ENCODE results near the gene REXO5.
"Not testable (repeated sequence)": the region's sequence is repeated elsewhere in the genome, so short reads cannot be mapped to it uniquely, and the experiment has no call there.

The REXO5 gene

DNA sequence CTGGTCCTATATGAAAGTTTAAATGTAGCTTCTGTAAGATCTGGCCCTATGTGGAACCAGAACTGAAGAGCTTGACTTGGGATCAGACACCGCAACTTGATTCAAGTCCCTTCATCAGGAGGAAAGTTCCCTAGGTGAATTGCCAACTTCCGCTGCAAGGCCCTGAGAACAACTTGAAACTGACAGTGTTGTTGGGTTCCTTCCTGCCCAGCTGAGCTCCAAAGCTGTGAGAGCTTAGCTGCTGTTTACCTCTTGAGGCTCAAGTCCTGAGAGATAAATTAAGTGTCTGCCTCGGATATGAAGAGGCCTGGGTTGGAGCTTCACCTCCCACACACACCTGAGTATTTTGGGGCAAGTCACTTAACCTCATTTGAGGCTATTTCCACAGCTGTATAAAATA, 44.7 kb downstream of the REXO5 start:
- DNase-seq (ENCODE audit: low spot score) = no peak

DNA sequence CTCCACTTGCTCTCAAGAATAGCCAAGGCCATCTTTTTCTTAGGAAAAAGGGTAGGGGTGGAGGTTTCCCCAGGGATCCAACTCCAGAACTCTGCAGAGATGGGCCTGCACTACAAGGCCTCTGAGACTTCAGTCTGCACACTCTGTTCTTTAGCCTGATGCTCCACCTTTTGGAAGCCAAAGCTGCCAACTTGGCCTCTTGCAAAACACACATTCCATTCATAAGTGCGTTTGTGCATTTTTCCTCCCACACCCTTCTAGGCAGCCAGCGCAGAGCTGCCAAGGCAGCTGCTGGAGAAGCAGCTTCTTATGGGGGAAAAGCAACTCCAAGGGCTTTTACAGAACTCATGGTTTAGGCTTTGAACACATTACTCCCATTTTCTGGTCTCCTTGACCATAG, 45.3 kb downstream of the REXO5 start:
- peak; percentile 75 for DNase-seq (ENCODE audit: low spot score)

DNA sequence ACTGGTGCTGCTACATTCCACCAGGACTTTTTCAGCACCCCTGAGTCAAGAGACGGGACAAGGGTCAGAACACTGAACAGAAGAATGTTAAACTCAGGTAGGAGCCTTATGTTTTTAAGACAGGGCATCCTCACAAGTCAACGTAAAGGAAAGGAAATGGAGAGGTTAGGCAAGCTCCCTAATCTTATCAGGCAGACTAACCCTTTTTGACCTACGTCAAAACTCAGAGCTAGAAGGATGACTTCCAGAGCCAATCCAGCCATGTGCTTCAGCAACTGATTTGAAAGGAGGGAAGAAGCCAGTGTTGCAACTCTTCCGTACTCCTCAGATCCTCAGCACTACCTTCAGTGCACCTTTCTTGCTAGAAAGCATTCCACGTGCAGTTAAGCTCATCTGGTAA, 46.8 kb downstream of the REXO5 start:
- no peak for DNase-seq (ENCODE audit: low spot score)

DNA sequence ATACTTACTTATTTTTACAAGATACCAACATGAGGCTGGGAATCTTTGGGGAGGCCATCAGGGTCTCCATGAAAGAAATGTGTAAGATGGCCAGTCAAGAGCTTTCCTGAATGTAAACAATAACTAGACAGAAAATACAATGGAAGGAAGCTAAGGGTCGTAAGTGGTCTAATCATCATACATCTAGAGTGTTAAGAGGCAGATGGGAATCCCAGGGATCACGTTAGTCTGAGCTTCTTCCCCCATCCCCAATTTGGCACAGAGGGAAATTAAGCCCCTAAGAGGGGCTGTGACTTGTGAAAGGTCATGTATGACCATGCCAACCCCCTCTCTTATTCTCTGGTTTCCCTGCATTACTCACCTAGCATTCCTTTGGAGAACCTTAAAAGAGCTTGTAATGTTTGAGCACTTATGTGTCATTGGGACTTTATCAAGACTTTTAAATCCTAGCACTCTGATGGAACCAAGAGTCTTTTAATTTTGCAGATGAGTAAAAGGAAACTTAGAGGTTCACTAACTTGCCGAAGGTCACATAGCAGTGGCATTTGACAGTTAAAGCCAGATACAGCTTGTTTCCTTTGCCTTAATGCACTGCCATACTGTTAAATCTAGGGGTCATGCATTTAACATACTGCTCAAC, 47.8 kb downstream of the REXO5 start:
- DNase-seq (ENCODE audit: low spot score) = no peak

DNA sequence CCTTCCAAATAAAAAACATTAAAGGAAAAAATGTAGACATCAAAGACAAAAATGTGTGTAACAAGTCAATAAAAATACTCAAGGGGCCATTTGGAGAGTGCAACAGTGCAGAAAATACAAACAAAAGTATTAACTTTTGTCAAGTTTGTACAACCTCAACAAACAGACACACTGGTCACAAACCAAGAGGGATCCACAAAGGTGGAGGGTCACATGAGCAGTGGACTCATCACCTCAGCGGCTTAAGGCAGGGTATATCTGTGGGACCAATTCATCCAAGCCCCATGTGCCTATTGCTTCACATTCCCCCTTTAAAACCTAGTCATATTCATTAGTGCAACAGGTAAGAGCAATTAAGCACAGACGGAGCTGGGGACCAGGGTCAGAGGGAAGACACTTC, 48.6 kb downstream of the REXO5 start:
- no peak for DNase-seq (ENCODE audit: low spot score)

DNA sequence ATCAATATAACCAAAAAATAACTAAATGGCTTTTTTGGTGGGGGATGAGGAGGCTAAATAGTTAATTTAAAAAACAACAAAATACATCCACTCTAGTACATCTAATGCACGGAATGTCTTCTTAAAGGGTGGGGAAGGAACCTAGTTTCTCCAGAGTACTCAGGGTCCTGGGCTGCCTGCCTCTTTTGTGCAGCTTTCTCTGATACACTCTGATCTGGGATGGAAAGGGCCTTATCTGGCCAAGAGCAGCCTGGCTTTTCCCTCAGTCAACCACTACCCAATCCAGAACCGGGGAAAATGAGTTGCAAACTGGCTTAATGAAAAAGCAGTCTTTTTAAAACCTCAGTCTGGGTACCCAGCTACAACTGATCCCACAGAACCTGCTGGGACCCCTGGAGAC, 51.0 kb downstream of the REXO5 start:
- no peak for DNase-seq (ENCODE audit: low spot score)

DNA sequence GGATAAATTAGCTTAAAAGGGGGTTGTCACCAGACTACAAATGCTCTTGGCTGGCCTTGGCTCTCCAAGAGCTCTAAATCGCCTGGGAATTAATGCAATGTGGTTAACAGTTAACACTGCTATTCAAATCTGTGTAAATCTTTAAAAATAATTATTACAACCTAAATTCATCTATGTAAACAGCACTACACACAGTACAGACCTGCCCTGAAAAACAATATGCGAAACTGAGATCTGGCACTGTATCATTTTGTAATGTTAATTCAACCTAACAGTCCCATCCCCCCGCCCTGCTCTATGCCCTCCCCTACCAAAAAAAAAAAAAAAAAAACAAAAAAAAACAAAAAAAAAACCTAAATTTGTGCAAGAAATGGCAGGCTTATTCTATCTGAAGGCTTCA, 52.9 kb downstream of the REXO5 start:
- DNase-seq (ENCODE audit: low spot score) = no peak

DNA sequence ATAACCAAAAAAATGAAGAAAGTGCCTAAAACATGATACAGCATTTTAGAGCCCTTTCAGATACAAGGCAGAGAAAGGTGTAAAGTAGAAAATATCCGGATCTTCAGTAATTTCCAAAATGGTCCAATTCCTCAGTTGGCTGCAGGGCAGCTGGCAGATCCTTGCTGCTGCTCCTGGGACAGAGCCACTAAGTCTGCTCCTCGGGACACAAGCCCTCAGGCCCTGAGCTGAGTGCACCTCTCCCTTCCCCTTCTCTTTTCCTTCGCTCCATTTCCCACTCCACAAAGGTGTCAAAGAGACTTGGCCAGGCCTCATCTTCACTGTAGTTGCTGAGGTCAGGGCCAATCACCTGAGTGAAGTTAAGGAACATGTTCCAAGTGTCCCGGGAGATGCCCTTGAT, 53.4 kb downstream of the REXO5 start:
- DNase-seq (ENCODE audit: low spot score) = no peak

DNA sequence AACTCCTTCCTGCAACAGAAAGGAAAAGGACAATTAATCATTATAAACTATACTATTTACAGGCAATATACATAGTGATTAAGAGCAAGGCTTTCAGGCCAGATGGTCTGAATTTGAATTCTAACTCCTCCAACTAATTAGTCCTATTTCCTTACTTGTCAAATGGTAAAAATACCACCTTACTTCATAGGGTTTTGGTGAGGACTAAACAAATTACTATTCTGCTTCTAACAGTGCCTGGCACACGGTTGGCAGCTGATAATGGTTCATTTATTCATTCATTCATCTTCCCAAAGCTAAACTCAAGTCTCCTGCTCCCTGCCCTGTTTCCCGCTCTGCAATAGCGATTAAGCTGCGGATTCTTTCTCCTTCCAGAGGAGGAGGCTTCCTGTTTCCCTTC, 54.0 kb downstream of the REXO5 start:
- no peak for DNase-seq (ENCODE audit: low spot score)

DNA sequence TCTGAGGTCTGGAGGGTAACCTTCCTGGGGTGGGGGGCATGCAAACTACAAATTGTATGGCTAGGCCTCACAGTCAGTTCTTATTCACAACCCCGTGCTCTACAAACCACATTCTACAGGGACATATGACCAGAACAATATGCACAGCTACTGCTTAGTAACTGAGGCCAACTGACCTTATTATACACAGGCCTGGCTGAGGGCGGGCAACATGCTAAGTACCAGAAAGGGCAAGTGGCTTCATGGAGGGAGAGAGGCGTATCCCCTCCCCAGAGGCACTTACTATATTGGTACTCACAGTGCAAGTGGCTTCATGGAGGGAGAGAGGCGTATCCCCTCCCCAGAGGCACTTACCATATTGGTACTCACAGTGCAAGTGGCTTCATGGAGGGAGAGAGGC, 54.7 kb downstream of the REXO5 start:
- DNase-seq (ENCODE audit: low spot score) = not testable (repeated sequence)

DNA sequence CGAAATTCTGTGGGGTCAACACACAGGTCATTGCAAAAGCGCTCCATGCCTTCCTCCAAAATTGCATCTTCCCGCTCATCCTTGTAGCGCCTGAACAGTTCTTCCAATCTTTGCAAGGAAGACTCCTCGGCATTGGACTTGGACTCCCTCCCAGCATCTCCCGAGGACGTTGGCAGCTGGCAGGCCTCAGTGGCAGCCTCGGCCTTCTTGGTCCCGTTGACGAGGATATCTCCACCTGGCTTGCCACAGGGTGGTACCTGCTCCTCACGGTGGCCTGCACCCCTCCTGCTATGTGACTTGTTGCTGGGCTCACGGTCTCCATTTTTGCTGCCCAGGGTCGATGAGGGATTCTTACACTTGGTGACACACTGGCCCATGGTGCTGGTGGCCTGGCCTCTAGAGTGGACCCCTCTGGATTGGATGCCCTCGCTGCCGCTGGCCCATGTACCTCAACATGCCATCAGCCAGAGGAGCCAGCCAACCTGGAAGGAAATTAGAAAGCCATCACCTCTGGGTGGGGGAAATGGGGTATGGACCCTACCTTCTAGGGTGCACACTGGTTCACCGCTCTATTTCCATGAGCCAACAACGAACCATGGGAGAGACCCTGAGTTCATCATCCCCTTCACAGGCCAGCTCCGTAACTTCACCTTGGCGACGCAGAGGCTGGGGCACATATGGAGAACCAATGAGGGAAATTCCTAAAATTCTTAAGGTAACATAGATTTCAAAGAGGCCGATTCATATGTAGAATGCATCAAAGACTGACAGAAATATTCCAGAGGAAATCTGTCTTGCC, 56.0 kb downstream of the REXO5 start:
- no peak for DNase-seq (ENCODE audit: low spot score)

DNA sequence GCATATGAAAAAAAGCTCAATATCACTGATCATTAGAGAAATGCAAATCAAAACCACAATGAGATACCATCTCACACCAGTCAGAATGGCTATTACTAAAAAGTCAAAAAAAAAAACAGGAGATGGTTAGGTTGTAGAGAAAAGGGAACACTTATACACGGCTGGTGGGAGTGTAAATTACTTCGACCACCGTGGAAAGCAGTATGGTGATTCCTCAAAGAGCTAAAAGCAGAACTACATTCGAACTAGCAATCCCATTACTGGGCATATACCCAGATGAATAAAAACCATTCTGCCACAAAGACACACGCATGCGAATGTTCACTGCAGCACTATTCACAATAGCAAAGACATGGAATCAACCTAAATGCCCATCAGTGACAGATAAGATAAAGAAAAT, 58.0 kb downstream of the REXO5 start:
- DNase-seq (ENCODE audit: low spot score) = not testable (repeated sequence)

DNA sequence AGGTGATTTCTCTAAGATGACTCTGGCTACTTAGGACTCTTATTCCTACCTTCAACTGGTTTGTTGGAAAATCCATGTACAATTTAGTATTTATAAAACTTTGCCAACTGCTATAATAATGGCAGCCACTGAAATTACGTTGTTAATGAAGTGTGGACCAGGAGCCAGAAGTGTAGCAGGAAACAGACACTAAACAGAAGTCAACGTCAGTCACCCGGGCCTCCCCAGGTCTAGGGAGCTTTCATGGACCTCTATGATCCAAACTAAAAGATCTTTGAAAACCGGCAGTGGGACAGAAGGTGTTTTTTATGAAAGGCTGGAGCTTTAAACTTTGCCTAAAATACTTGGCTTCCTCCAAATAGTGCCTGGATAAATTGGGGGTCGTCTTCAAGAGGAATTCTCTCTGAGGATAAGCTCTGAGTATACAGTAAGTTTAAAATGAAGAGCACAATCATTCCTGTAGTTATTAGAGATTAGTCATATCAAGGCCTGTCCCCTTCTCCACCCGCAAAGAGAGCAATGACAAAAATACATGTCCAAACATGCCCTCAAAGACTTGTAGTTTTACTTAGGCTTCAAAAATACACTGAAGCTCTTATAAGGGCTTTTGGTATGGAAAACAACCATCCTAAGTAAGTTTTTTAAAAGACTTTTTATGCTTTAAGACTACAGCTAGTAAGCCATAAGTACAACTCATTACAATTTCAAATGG, 59.2 kb downstream of the REXO5 start:
- DNase-seq (ENCODE audit: low spot score) = no peak

DNA sequence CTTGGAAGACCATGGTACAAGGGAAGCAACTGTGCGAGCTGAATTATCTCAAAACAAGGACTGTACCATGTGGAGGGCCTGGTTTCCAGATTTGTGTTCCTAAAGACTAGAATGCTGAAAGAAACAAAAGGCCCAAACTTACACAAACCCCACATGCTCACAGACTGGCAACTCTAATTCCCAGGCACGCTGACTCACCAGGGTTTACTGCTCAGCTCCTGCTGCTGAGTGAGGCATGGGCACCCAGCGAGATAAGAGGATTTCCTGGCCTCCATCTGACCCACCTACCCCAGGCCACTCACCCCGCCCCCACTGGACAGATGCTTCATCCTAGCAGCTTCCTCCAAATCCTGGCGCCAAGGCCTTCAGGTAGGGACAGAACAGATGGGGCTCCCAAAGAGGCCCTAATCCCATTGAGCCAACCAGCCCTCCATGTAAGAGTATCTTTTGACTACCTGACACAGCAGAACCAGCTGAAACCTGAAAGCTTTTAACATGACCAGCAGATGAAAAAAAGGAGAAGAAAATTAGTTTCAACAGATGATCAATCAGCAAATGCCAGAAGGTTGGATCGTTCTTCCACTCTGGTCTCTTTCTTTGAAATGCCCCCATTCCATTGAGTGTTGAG, 59.9 kb downstream of the REXO5 start:
- DNase-seq (ENCODE audit: low spot score) = no peak

DNA sequence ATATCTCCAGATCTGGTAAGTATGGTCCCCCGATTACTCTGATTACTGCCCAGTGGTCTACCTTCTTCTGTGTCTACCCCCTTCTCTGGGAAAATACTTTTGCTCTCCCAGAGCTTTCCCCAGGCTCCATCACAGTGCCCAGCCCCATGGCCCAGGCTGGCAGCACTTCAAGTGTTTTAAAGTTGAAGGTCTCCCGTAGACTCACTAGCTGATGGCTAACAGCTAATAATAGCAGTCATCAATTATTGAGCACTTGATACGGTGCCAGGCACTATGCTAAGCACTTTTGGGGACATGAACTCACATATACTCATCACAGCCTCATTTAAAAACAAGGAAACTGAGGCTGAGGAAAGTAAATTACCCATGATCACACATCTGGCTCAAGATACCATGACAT, 60.5 kb downstream of the REXO5 start:
- no peak for DNase-seq (ENCODE audit: low spot score)

DNA sequence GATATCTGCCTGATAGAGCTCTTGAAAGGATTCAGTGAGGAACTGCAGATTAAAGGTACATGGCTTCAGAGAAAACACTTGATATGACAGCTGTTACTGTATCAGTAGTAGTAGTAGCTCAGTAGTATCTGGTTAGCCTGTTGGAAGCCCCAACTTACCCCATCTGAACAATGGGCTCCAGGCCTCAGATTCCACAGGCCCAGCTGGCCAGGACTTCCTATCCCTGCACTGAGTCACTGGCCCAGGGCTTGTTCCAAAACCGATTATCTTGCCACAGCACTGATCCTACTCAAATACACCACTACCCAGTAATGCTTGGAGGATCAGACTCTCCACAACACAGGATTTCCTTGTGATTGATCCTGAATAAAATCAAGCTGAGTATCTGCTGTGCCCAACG, 61.3 kb downstream of the REXO5 start:
- no peak for DNase-seq (ENCODE audit: low spot score)

DNA sequence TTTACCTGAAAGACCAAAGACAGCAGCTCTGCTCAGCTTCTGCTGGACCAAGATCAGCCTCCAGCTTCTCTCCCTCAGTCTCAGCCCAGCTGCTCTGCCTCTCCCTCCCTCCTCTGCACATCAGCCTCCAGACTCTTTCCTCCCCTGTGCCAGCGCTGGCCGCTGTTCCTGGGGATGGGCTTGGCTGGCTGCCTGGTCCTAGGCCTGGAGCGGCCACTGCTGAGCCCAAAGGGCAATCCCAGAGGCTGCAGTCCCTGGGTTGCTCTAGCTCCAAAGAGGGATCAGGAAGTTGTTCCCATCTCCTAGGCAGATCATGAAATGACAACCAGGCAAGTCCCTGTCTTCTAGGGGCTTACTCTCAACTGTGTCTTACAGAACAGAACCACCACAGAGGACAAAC, 62.6 kb downstream of the REXO5 start:
- peak; percentile 76 for DNase-seq (ENCODE audit: low spot score)

DNA sequence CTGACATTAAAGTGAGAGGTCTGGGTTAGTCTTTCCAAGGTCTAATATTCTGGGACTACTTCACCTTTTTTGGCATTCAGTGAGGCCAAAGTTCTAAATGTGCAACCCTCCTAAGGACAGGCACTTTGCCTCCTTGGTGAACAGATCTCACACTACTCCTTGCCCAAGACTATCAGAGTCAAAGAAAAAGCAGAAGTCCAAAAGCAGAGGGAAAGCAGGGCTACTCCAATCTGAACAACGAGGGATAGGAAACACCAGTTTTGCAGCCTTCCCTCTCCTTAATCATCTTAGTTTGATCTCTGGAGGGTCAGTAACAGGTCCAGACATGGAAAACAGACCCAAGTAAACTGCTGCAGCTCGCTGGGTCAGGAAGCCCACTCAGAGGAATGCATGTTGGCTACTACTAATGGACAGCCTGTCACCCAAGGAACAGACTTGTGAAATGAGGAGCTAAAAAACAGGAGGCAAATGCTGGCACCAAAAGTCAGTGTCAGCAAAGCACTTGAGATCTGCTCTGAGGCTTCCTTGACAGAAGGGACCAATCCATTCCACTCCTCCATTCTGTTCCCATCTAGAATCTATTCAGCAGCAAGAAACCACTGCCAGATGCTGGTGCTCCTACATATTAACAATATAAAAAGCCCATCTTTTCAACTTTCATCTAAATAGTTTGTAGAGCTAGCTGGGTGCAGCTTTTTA, 63.9 kb downstream of the REXO5 start:
- DNase-seq (ENCODE audit: low spot score) = no peak

DNA sequence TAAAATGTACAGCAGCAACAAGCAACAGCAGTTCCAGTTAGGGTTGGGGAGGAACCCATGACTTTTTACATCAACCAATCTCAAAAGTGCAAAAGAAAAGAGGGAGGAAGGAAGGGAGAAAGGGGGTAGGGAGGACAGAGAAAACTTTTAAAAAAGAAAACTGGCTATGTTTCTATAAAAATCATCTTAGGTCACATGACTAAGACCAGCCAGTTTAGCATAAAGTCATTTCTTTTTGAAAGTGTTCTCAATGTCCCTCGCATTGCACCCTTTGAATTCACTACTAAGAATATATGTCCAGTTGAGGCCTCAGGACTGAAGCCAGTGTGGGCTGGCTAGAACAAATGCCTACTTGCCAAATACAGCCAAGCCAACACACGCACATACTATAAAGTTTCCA, 64.9 kb downstream of the REXO5 start:
- DNase-seq (ENCODE audit: low spot score) = no peak

DNA sequence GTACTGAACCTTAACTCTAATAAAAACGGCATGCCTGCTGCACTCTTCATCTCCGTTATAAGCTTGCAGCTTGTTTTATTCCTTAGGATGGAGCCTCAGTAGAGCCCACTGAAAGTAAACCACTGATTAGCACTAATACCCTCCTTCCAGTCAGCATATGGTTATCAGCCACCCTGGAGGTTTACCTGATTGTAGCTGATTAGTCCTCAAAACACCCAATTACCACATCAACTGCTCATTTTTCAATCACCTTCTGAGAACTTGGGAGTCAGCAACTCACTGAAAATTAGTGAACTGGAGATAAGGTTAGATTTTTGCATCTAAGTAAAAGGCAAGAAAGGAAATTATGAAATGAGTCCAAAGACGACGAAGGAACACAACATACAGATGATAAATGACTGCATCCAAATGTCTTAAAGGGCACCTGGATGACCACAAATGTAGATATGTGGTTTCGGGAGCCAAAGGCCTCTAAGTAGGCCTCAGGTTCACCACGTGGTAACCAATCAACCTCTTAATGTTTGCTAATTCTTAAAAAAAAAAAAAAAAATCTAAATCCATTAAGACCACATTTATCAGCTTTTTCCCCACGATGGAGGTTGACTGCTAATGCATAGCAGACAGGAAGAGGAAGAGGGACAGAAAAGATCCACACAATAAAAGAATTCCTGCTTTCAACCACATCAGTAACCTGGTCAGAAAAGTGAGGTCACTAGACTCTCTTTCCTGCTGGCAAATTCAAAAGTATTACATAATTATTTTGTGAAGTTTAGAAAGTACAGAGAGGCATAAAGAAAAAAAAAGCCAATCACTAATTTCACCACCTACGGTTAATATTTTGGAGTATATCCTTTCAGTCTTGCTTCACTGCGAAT, 65.9 kb downstream of the REXO5 start:
- DNase-seq (ENCODE audit: low spot score) = no peak

DNA sequence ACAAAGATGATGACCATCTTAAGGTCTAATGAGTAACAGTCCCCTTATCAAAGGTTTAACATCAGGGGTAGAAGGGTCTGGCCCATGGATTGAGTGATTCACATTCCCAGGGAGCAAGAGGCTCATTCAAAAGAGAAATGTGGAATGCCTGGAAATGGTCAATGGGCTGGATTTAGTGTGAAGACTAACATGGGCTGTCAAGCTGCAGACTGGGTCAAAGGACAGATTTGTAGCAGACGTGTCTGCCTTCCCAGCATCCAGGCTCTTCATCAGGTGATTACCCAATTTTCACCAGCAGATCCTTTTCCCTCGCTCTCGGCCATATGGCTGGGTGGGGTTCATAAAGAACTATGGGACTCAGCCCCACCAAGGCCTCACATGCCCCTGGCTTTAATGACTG, 67.0 kb downstream of the REXO5 start:
- no peak for DNase-seq (ENCODE audit: low spot score)

Data from left forelimb (tissue), 1 donor.